ENCODE measurements around the gene NEU3.

Gene NEU3

GRCh38 chr11:75031771-75032549, 43.2 kb downstream of the NEU3 start:
- no peak overlapping the region for H3K27ac ChIP-seq (ENCODE audit: low read length)
- no peaks in the 10 kb centered on the region for H3K27me3 ChIP-seq (replicated peaks; ENCODE audit: insufficient read depth, low read length)
- no peaks in the 10 kb centered on the region for H4K20me1 ChIP-seq (ENCODE audit: insufficient read depth, low read length)
- no peaks in the 10 kb centered on the region for H3F3A ChIP-seq (ENCODE audit: insufficient read depth, low read length)
- no peaks in the 10 kb centered on the region for H3K9me3 ChIP-seq (replicated peaks; ENCODE audit: insufficient read depth, low read length)
- no peak overlapping the region for H3K4me2 ChIP-seq (ENCODE audit: low read depth, low read length)
- H3K4me1 ChIP-seq (ENCODE audit: low read length) = peaks cover 12% of the 10 kb centered on the region
- H3K9me2 ChIP-seq (replicated peaks; ENCODE audit: insufficient read depth, low read length) = no peaks in the 10 kb centered on the region
- DNase-seq = peak; percentile 42
- peak; percentile 74 for TF ChIP-seq CTCF (IDR thresholded peaks at IDR 0.05; ENCODE audit: low read length)
- no peak for TF ChIP-seq EZH2 (optimal IDR thresholded peaks at IDR 0.05; ENCODE audit: low read depth, low read length)
- no peak for TF ChIP-seq EZH2phosphoT487 (IDR thresholded peaks at IDR 0.05; ENCODE audit: low read length)
- no peak overlapping the region for H3K4me3 ChIP-seq (ENCODE audit: low read length)
- no peaks in the 10 kb centered on the region for H3K36me3 ChIP-seq (replicated peaks; ENCODE audit: insufficient read depth, low read length)
- H3K79me2 ChIP-seq (ENCODE audit: low read length) = no peaks in the 10 kb centered on the region
- no peak overlapping the region for H3K9ac ChIP-seq (ENCODE audit: low read length)
- H2AFZ ChIP-seq (ENCODE audit: low read length) = no peak overlapping the region

- Histone ChIP-seq H3K4me1 (ENCODE audit: low read length) (peaks cover 12% of the 10 kb centered on the region), H3K9me3 (replicated peaks; ENCODE audit: insufficient read depth, low read length) (no peaks in the 10 kb centered on the region), H3K9me2 (replicated peaks; ENCODE audit: insufficient read depth, low read length) (no peaks in the 10 kb centered on the region), H3K4me3 (ENCODE audit: low read length) (no peak overlapping the region), H3F3A (ENCODE audit: insufficient read depth, low read length) (no peaks in the 10 kb centered on the region), H3K27me3 (replicated peaks; ENCODE audit: insufficient read depth, low read length) (no peaks in the 10 kb centered on the region), H3K27ac (ENCODE audit: low read length) (no peak overlapping the region), H2AFZ (ENCODE audit: low read length) (no peak overlapping the region), H4K20me1 (ENCODE audit: insufficient read depth, low read length) (no peaks in the 10 kb centered on the region), H3K9ac (ENCODE audit: low read length) (no peak overlapping the region), H3K4me2 (ENCODE audit: low read depth, low read length) (no peak overlapping the region), H3K36me3 (replicated peaks; ENCODE audit: insufficient read depth, low read length) (no peaks in the 10 kb centered on the region), H3K79me2 (ENCODE audit: low read length) (no peaks in the 10 kb centered on the region)
- no peak for TF ChIP-seq EZH2phosphoT487 (IDR thresholded peaks at IDR 0.05; ENCODE audit: low read length)
- no peak for TF ChIP-seq CTCF (IDR thresholded peaks at IDR 0.05; ENCODE audit: low read length)
- TF ChIP-seq EZH2 (optimal IDR thresholded peaks at IDR 0.05; ENCODE audit: low read depth, low read length) = no peak
- no peak for DNase-seq
These were observed 43.8 kb downstream of the NEU3 start for GRCh38 chr11:75032550-75032935.

GRCh38 chr11:75033916-75034315, 45.2 kb downstream of the NEU3 start:
- Histone ChIP-seq H4K20me1 (ENCODE audit: insufficient read depth, low read length) (no peaks in the 10 kb centered on the region), H3F3A (ENCODE audit: insufficient read depth, low read length) (no peaks in the 10 kb centered on the region), H2AFZ (ENCODE audit: low read length) (no peak overlapping the region), H3K9me2 (replicated peaks; ENCODE audit: insufficient read depth, low read length) (no peaks in the 10 kb centered on the region), H3K27ac (ENCODE audit: low read length) (no peak overlapping the region), H3K4me3 (ENCODE audit: low read length) (no peak overlapping the region), H3K4me2 (ENCODE audit: low read depth, low read length) (no peak overlapping the region), H3K27me3 (replicated peaks; ENCODE audit: insufficient read depth, low read length) (no peaks in the 10 kb centered on the region), H3K36me3 (replicated peaks; ENCODE audit: insufficient read depth, low read length) (no peaks in the 10 kb centered on the region), H3K9ac (ENCODE audit: low read length) (no peak overlapping the region), H3K79me2 (ENCODE audit: low read length) (no peaks in the 10 kb centered on the region), H3K4me1 (ENCODE audit: low read length) (peaks cover 12% of the 10 kb centered on the region), H3K9me3 (replicated peaks; ENCODE audit: insufficient read depth, low read length) (no peaks in the 10 kb centered on the region)
- TF ChIP-seq EZH2phosphoT487 (IDR thresholded peaks at IDR 0.05; ENCODE audit: low read length) (no peak), EZH2 (optimal IDR thresholded peaks at IDR 0.05; ENCODE audit: low read depth, low read length) (no peak), CTCF (IDR thresholded peaks at IDR 0.05; ENCODE audit: low read length) (no peak)
- no peak for DNase-seq
